Measurements from ENCODE around the gene NFIB.

The NFIB gene

DNA sequence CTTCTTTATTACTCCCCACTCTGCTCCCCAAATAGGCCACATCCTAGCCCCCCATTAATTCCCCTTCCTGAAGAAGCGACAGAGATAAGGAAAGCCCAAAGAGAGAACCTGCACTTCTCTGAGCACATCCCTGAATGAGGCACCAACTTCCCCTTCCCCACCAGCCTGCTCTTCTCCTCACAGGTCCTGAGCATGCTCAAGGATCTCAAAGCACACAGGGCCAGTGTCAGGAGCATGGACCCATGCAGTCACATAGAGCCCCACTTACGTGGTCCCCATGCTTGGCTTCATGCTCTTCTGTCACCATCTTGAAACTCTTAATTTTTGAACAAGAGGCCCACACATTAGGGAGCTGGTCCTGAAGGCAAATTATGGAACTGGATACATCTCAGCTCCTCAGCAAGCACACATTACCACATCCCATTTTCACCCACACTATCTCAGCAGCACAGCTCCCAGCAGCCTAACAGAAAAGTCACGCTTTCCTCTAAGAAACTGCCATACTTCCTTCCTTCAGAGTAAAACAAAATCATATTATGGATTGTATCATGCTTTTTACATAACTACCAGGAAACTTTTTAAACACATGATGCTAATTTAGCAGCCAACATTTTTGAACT lies 99.8 kb downstream of the NFIB start:
- Histone ChIP-seq H3K27ac (no peak overlapping the region), H3K9me3 (ENCODE audit: severe bottlenecking) (no peaks in the 10 kb centered on the region), H3K4me3 (ENCODE audit: low read depth, low read length) (no peak overlapping the region), H3K36me3 (no peaks in the 10 kb centered on the region), H3K27me3 (ENCODE audit: insufficient read depth, low read depth, severe bottlenecking) (no peaks in the 10 kb centered on the region)
- no peak for DNase-seq
- TF ChIP-seq, protein P1, sequence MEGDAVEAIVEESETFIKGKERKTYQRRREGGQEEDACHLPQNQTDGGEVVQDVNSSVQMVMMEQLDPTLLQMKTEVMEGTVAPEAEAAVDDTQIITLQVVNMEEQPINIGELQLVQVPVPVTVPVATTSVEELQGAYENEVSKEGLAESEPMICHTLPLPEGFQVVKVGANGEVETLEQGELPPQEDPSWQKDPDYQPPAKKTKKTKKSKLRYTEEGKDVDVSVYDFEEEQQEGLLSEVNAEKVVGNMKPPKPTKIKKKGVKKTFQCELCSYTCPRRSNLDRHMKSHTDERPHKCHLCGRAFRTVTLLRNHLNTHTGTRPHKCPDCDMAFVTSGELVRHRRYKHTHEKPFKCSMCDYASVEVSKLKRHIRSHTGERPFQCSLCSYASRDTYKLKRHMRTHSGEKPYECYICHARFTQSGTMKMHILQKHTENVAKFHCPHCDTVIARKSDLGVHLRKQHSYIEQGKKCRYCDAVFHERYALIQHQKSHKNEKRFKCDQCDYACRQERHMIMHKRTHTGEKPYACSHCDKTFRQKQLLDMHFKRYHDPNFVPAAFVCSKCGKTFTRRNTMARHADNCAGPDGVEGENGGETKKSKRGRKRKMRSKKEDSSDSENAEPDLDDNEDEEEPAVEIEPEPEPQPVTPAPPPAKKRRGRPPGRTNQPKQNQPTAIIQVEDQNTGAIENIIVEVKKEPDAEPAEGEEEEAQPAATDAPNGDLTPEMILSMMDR (IDR thresholded peaks at IDR 0.05; ENCODE audit: low read depth, low read length) = no peak

DNA sequence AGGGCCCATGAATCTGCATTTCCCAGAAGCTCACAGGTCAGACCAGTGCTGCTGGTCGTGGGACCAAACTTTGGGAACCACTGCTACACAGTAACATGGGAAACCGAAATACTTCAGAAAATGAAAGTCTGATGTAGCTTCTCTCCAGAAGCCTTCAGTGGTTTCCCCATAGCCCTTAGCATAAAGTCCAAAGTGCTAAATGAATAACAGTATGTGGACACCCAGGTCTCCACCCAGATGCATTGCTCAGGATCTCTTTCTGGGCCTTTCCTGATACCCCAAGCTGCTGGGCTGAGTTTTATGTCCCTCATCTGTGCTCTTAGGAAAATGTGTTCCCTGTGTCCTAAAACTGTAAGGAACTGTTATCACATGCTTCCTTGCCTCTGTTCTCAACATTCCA lies 100.4 kb downstream of the NFIB start:
- TF ChIP-seq, protein P1 (IDR thresholded peaks at IDR 0.05; ENCODE audit: low read depth, low read length) = no peak
- Histone ChIP-seq H3K36me3 (no peaks in the 10 kb centered on the region), H3K4me3 (ENCODE audit: low read depth, low read length) (no peak overlapping the region), H3K27ac (no peak overlapping the region), H3K27me3 (ENCODE audit: insufficient read depth, low read depth, severe bottlenecking) (no peaks in the 10 kb centered on the region), H3K9me3 (ENCODE audit: severe bottlenecking) (no peaks in the 10 kb centered on the region)
- DNase-seq = no peak

DNA sequence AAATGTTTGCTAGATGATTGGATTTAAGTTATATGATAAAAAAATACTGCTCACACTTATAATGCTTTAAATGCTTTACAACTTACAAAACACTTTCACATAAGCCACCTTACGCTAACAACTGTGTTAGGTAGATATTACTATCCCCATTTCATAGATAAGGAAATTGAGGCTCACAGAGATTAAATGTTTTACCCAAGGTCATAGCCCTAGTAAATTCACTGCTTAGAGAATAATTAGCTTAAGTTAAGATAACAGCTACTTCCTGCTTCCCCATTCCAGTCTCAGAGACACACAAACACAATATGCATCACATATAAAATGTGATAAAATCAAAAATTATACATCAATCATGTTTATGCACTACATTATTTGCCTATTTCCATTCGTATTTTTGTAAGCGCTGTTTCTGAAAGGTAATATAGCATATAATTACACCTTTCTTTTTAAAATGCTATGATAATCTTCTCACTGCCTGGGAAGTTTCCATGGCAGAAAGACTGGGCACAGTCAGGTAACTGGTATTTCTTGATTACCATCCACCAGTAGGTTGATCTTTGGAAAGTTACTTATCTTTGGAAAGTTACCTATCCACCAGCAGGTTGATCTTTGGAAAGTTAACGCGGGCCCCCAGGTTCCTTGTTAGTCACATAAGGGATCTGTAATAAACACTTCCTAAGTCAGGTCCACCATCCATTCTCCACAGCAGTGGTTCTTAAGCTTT lies 101.1 kb downstream of the NFIB start:
- H3K27me3 ChIP-seq (ENCODE audit: insufficient read depth, low read depth, severe bottlenecking) = no peaks in the 10 kb centered on the region
- H3K36me3 ChIP-seq = no peaks in the 10 kb centered on the region
- no peak for DNase-seq
- no peak overlapping the region for H3K4me3 ChIP-seq (ENCODE audit: low read depth, low read length)
- TF ChIP-seq, protein P1 (IDR thresholded peaks at IDR 0.05; ENCODE audit: low read depth, low read length) = no peak
- no peak overlapping the region for H3K27ac ChIP-seq
- H3K9me3 ChIP-seq (ENCODE audit: severe bottlenecking) = no peaks in the 10 kb centered on the region

DNA sequence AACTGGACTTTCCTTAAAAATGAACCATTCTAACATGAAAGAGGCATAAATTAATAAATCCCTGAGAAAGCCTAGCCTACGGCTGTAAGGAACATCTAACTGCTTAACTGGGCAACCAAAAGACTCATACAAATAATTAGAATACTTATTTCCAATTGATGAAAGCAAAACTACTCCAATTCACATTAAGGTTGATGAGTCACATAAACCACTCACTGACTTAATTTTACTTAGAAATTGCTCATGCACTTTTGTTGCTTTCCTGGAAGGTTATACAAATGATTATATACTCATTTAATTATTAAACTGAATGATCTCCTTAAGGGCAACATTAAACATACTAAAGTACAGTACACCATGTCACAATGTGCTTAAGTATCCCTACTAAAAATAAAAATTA lies 101.9 kb downstream of the NFIB start:
- Histone ChIP-seq H3K4me3 (ENCODE audit: low read depth, low read length) (no peak overlapping the region), H3K9me3 (ENCODE audit: severe bottlenecking) (no peaks in the 10 kb centered on the region), H3K27me3 (ENCODE audit: insufficient read depth, low read depth, severe bottlenecking) (no peaks in the 10 kb centered on the region), H3K27ac (no peak overlapping the region), H3K36me3 (no peaks in the 10 kb centered on the region)
- TF ChIP-seq, protein P1 (IDR thresholded peaks at IDR 0.05; ENCODE audit: low read depth, low read length) = no peak
- no peak for DNase-seq

DNA sequence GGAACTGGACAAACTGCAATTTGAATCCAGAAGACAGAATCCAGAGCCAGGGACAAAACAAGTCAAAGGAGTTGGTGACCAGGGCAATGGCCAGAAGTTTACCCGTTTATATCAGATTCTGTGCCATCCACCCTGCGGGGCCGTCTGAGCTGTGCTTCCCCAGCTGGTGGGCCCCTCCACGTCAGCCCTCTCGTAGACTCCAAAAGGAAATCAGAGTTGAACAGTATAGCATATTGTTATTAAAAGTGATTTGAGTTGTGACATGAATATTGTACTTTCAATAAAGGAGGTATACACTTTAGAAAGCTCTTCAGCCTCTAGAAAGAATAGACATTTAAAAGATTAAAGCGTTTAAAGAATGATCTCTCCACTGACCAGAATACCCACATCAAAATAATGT lies 102.4 kb downstream of the NFIB start:
- Histone ChIP-seq H3K36me3 (no peaks in the 10 kb centered on the region), H3K9me3 (ENCODE audit: severe bottlenecking) (no peaks in the 10 kb centered on the region), H3K27ac (no peak overlapping the region), H3K27me3 (ENCODE audit: insufficient read depth, low read depth, severe bottlenecking) (no peaks in the 10 kb centered on the region), H3K4me3 (ENCODE audit: low read depth, low read length) (no peak overlapping the region)
- no peak for DNase-seq
- TF ChIP-seq, protein P1 (IDR thresholded peaks at IDR 0.05; ENCODE audit: low read depth, low read length) = no peak

Measured in WERI-Rb-1 (cell line).